GM21576 (cell line): ENCODE results near the gene IFITM10.

Source experiments
- ATAC-seq: cut with Tn5 transposase; IDR thresholded peaks from one replicate; pipeline ENCODE4 v1.9.1; 2021; ENCODE audit warnings: mild to moderate bottlenecking, moderate library complexity; ENCODE audit not compliant: unreplicated experiment

Gene IFITM10

GRCh38 chr11:1763796-1764661 is 13.6 kb upstream of the IFITM10 start, which contains the start of gene CTSD:
CTSD (minus strand) TSS chr11:1763927; CDS start chr11:1763859, 68 bp downstream.
- ATAC-seq = peak; percentile 54

DNA sequence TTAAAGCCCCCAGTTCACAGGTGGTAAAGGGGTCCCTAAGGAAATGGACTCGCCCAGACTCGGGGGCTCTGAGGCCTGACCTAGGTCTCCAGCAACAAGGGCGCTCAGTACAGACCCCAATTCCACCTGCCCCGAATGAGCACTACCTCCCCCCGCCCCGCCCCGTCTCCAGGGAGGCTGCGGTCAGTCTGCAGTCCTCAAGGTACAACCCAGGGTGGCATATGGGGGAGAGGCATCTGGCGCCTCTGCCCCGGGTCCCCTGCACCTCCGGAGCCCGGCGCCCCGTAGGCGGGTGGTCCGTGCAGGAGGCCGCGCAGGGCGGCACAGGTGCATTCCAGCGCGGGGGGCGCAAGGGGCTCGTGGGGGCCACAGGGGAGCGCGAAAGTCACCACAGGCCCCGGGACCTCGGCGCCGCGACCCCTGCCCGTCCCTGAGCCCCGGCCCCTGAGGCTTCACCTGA is 13.0 kb upstream of the IFITM10 start:
- peak; percentile 16 for ATAC-seq

GRCh38 chr11:1762537-1763302 is 12.3 kb upstream of the IFITM10 start:
- no peak for ATAC-seq

DNA sequence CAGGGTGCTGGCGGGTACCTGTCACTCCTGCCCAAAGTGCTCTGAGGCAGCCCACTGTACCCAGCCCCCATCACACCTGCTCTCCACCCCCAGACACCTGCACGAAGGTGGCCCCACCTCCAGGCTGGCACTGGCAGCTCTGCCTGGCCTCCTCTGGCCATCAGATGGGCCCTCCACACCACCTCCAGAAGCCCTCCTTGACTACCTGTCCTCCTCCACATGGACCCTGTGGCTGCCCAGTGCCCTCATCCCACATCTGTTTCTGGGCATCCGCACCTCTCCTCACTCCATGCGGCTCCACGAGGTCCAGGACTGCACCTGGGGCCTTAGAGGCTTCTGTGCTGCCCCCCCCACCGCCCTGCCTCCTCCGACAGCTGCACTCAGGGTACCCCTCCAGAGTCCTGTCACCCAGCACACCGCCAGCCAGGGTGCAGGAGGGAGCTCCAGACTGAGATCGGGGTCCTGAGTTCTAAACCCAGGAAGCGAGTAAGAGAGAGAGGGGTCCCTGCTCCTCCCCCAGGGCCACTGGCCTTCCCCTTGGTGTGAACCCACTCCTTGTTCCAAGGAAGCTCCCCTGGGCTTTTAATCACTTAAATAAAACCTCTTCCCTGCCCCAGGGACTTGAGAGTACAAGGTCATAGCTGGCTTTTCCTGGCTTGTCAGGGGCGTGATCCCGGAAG is 11.6 kb upstream of the IFITM10 start:
- no peak for ATAC-seq

DNA sequence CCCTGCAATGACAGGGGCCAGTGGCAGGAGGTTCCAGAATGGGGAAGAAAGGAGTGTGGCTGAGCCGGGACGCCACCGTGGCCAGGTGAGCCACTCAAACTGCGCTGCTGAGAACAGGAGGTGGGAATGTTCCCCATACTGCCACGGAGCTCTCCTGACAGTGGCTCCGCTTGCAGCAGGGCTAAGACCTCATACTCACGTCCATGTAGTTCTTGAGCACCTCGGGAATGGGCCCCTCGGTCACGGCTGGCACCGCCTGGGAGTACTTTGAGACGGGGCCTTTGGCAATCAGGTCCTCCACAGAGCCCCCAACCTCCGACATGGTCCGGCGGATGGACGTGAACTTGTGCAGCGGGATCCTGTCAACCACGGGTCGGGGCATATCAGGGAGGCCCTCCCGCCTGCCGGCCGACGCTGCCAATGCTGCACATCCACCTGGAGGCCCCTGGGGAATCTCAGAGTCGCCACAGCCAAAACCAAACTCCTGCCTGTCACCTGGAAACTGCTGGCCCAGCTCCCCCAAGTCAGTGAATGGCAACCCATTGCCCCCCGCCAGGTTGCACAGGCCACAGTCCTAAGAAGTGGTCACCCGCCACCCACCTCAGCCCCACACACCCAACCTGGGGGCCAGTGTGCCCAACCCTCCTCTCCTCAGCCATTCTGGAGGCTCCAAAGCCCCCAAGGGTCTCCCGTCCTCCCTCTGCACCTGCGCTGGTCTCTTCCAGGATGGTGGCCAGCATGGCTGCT is 10.9 kb upstream of the IFITM10 start:
- ATAC-seq = no peak

GRCh38 chr11:1760351-1761109 is 10.1 kb upstream of the IFITM10 start:
- ATAC-seq = no peak

- no peak for ATAC-seq
Measured at GRCh38 chr11:1759851-1760220, 9.4 kb upstream of the IFITM10 start.

GRCh38 chr11:1759151-1759850 is 8.9 kb upstream of the IFITM10 start:
- ATAC-seq = no peak

DNA sequence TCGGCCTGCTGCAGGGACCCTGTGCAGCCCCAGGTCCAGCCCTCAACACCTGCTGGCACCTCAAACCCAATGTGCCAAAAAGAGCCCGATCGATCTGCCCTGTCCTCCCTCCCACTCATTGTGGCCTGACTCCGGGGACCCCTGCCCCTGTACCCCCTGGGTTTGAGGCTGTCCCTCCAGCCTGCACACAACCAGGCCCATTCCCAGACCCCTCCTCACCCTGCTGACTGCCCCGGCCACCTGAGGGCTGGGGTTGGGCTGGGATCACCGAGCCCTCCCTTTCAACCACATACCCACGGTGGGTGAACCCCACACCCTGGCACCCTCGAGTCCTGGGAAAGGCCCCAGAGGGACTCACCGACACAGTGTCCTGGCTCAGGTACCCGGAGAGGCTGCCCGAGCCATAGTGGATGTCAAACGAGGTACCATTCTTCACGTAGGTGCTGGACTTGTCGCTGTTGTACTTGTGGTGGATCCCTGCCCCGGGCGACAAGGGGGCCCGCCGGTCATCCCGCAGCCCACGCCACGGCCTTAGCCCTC is 8.3 kb upstream of the IFITM10 start:
- no peak for ATAC-seq

DNA sequence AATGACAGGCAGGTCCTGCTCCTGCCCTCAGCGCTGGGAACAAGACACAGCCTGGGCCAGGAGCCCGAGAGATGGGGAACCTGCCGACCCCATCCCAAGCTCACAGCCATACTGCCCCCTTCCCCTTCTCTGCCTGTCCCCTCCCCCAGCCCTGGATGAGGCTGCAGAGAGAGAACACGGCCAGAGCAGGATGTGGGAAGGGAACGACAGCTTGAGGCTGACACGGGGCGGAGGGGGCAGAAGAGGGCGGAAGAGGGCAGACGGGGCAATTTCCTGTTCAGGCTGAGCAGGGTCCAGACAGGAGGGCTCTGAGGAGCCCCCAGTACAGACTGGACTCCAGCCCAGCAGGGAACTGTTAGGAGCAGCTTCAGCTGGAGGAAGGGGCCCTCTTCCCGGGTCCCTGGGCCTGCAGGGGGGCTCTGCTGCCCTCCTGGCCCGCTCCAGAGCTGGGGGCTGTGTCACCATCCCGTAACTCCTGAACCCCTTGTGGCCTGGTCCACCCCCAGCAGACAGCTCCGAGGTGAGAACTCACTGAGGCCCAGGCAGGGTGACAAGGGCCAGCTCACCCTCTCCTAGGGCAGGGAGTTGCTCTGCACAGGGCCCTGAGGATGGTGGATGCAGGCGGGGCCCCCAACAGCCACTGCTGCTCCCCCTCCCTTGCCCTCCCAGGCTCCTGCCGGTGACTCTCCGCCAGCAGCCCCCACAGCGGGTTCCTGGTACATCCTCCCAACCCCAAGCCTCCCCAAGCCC is 7.6 kb upstream of the IFITM10 start:
- ATAC-seq = no peak

- ATAC-seq = no peak
Measured at GRCh38 chr11:1756791-1757771, 6.7 kb upstream of the IFITM10 start.

DNA sequence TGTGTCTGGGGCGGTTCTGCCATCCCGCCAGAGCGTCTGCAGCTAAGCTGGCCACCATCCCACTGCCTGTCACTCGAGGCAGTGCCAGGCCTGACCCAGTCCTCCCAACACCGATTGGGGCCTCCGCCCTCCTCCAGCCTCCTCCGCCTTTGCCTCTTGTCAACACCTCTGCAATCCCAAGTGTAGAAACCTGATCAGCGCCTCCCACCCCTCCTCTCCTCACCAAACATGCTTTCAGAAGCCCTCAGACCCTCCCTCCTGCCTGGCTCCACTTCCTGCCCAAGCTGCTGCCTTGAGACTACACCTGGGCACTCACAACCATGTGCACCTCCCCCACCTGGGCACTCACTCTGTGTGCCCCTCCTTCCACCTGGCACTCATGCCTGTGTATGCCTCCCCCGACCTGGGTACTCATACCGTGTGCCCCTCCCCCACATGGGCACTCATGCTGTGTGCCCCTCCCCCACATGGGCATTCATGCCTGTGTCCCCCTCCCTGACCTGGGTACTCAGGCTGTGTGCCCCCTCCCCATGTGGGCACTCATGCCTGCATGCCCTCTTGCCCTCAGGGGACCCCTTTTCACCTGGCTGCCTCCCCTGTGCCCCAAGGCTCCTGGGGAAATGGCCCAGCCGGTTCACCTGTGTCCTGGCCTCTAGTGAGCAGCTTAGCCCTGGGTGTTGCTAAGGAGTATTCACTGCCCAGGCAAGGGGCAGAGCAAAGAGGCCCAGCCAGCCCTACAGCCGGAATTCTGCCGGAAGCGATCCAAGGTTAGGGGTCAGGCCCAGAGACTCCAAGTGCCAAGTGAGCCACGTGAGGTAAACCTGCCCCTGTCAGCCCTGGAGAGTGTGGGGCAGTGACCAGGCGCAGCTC is 5.5 kb upstream of the IFITM10 start:
- ATAC-seq = no peak

DNA sequence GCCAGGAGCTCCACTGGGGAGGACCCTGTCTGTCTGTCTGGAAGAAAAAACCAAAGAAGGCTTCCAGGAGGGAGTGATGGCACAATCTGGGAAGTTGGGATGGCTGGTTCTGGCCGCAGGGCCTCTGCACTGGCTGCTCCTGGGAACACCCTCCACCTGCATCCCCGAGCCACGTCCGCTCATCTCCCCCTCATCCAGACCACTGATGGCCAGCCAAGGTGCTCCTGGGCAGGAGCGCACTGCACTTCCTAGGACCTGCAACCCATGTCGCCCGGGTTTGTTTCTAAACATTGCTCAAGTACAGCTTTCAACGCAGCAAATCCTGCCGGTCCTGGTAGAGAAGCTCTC is 4.9 kb upstream of the IFITM10 start:
- no peak for ATAC-seq

DNA sequence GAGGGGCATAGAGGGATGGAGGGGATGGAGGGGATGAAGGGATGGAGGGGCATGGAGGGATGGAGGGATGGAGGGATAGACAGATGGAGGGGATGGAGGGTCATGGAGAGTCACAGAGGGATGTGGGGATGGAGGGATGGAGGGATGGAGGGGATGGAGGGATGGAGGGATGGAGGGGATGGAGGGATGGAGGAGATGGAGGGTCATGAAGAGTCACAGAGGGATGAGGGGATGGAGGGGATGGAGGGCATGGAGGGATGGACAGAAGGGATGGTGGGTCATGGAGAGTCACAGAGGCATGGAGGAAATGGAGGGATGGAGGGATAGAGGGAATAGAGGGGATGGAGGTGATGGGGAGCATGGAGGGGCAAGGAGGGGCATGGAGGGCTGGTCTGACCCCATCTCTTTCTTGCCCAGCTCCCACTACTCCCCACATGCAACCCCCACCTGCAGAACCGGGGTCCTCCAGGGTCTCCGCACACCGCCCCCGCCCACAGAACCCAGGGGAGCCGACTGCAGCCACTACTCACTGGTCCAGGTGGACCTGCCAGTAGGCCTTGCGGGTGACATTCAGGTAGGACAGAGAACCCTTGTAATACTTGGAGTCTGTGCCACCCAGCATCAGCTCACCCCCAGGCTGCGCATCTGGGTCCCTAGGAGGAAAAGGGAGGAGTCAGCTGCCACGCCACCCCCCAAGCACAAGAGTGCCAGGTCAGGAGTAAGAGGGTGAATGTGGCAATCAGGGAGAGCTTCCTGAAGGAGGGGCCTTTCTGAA is 4.2 kb upstream of the IFITM10 start:
- no peak for ATAC-seq

- ATAC-seq = no peak
Measured at GRCh38 chr11:1753929-1754305, 3.5 kb upstream of the IFITM10 start.
